WERI-Rb-1 (cell line): ENCODE results near the gene FAM20B.
"Not testable (repeated sequence)": the region's sequence is repeated elsewhere in the genome, so short reads cannot be mapped to it uniquely, and the experiment has no call there.

Experiments
- DNase-seq: peaks from one replicate; pipeline ENCODE4 v3.0.0-alpha.2; 2020
- H3K27ac ChIP-seq: fragments of 250-450 bp; sonication (Bioruptor Pico); 2 replicates; pipeline ENCODE4 v1.5.1; 2020; ENCODE audit warnings: mild to moderate bottlenecking, moderate library complexity
- H3K27me3 ChIP-seq: fragments of 250-450 bp; sonication (Bioruptor Pico); 2 replicates; pipeline ENCODE4 v1.5.1; 2021; ENCODE audit warnings: mild to moderate bottlenecking, low read depth, moderate library complexity; ENCODE audit not compliant: insufficient read depth, severe bottlenecking
- H3K36me3 ChIP-seq: fragments of 250-450 bp; sonication (Bioruptor Pico); 2 replicates; pipeline ENCODE4 v1.5.1; 2020; ENCODE audit warnings: mild to moderate bottlenecking, moderate library complexity
- H3K4me3 ChIP-seq: 2 replicates; pipeline ENCODE4 v1.5.1; 2011; ENCODE audit warnings: low read depth, mild to moderate bottlenecking, control low read depth, low read length
- H3K9me3 ChIP-seq: fragments of 250-450 bp; sonication (Bioruptor Pico); 2 replicates; pipeline ENCODE4 v1.5.1; 2021; ENCODE audit warnings: mild to moderate bottlenecking, moderate library complexity; ENCODE audit not compliant: severe bottlenecking
- CTCF ChIP-seq: IDR thresholded peaks from 2 replicates; pipeline ENCODE4 v1.5.1; 2011; ENCODE audit warnings: low read depth, mild to moderate bottlenecking, control low read depth, inconsistent platforms, low read length

The FAM20B gene

GRCh38 chr1:179036844-179037465 is 11.3 kb downstream of the FAM20B start:
- H3K4me3 ChIP-seq = no peak overlapping the region
- DNase-seq = no peak
- no peak for TF ChIP-seq CTCF

GRCh38 chr1:179038528-179039281 is 13.0 kb downstream of the FAM20B start:
- peaks cover 2% of the 10 kb centered on the region; the same call in 1 of the 2 replicates for H3K36me3 ChIP-seq
- no peak overlapping the region for H3K4me3 ChIP-seq
- H3K27me3 ChIP-seq = no peaks in the 10 kb centered on the region
- no peak for DNase-seq
- no peak overlapping the region for H3K27ac ChIP-seq
- H3K9me3 ChIP-seq = peaks cover 5% of the 10 kb centered on the region
- TF ChIP-seq CTCF = no peak

More at GRCh38 chr1:179036844-179037465, 11.3 kb downstream of the FAM20B start:
- Histone ChIP-seq H3K36me3 (no peaks in the 10 kb centered on the region), H3K9me3 (peaks cover 2% of the 10 kb centered on the region), H3K27me3 (no peaks in the 10 kb centered on the region), H3K27ac (no peak overlapping the region)

- H3K36me3 ChIP-seq, H3K9me3 ChIP-seq, H3K27ac ChIP-seq, H3K4me3 ChIP-seq, H3K27me3 ChIP-seq, DNase-seq: not testable (repeated sequence)
These were observed 13.9 kb downstream of the FAM20B start for GRCh38 chr1:179039502-179040174.

GRCh38 chr1:179040175-179040551 is 14.5 kb downstream of the FAM20B start:
- not testable (repeated sequence) for H3K4me3 ChIP-seq, H3K27me3 ChIP-seq, H3K27ac ChIP-seq, DNase-seq, H3K9me3 ChIP-seq
- H3K36me3 ChIP-seq = peaks cover 11% of the 10 kb centered on the region

- Histone ChIP-seq H3K27me3 (no peaks in the 10 kb centered on the region), H3K9me3 (peaks cover 5% of the 10 kb centered on the region), H3K36me3 (peaks cover 11% of the 10 kb centered on the region), H3K27ac (no peak overlapping the region), H3K4me3 (no peak overlapping the region)
- no peak for DNase-seq
- no peak for TF ChIP-seq CTCF
These were observed 16.4 kb downstream of the FAM20B start for GRCh38 chr1:179042087-179042486.

GRCh38 chr1:179042700-179043099 is 17.0 kb downstream of the FAM20B start:
- Histone ChIP-seq H3K4me3 (no peak overlapping the region), H3K36me3 (peaks cover 11% of the 10 kb centered on the region), H3K9me3 (peaks cover 5% of the 10 kb centered on the region), H3K27ac (no peak overlapping the region), H3K27me3 (no peaks in the 10 kb centered on the region)
- TF ChIP-seq CTCF = no peak
- DNase-seq = no peak
